ENCODE measurements around the gene WDR89.

GRCh38 chr14:63678536-63678935, 36.9 kb upstream of the WDR89 start:
- no peak for TF ChIP-seq CTCF (IDR thresholded peaks at IDR 0.05)
- no peak for TF ChIP-seq POLR2A (IDR thresholded peaks at IDR 0.05)
